HCT116 (cell line): Measurements from ENCODE around the gene STRN. TPM values are rescaled to one million over a fixed set of nuclear protein-coding genes. Genes with fewer than 3 reads are reported as not detected.

Source experiments
- ATAC-seq: fragments of 200-7000 bp; cut with Tn5 transposase; 2 replicates; pipeline ENCODE4 v1.9.1; 2020; ENCODE audit warnings: mild to moderate bottlenecking, moderate library complexity
- BruUV-seq: library from RNA; stranded (reverse); fragments of 400-500 nt; replicated peaks from 2 replicates; lab custom pipeline; 2021; lab: Mats Ljungman, UMichigan
- CTCF ChIA-PET: fragments of 300-600 bp; sonication (Branson Sonifier 250); formaldehyde crosslinking; loops from one replicate; lab custom pipeline; 2021; ENCODE audit warnings: antibody characterized with exemption; lab: Charles Lee
- POLR2A ChIA-PET: fragments of 300-600, 350-600 bp; sonication (Branson Sonifier 250); formaldehyde crosslinking; loops from one replicate; lab custom pipeline; 2021; ENCODE audit warnings: antibody characterized with exemption; lab: Charles Lee
- RAD21 ChIA-PET, 2 experiments: fragments of 300-600 bp; sonication (Branson Sonifier 250); formaldehyde crosslinking; loops; one replicate each; lab custom pipeline; 2023; ENCODE audit warnings: low total read pairs in 2 of 2; ENCODE audit not compliant: uncharacterized antibody in 2 of 2, unreplicated experiment in 2 of 2, low non-redundant PET in 1 of 2; lab: Charles Lee
- DNase-seq: peaks from one replicate; pipeline ENCODE4 v3.0.0-alpha.2; 2010; ENCODE audit warnings: low read depth, low spot score
- H2AFZ ChIP-seq: fragments of 200-600 bp; shearing (Covaris generic), sonication (generic); 2 replicates; pipeline ENCODE4 v1.6.1; 2017; ENCODE audit warnings: low read depth, mixed run types, mixed read lengths, antibody characterized with exemption, low read length; ENCODE audit not compliant: poor library complexity, severe bottlenecking
- H3K27ac ChIP-seq: 2 replicates; pipeline ENCODE4 v1.5.1; 2012; ENCODE audit warnings: low read depth, low read length
- H3K27me3 ChIP-seq: fragments of 200-600 bp; sonication (generic); 2 replicates; pipeline ENCODE4 v1.6.1; 2016; ENCODE audit warnings: mixed run types, low read length, mixed read lengths; ENCODE audit not compliant: insufficient read depth
- H3K36me3 ChIP-seq, 2 experiments: fragments of 200-500 bp in 1 of 2; fragments of 200-600 bp in 1 of 2; sonication (Bioruptor generic) in 1 of 2; sonication (generic) in 1 of 2; 2 replicates each; pipeline versions ENCODE4 v1.5.1 to v1.6.1; 2014 to 2016; ENCODE audit warnings: low read length in 2 of 2, inconsistent platforms in 1 of 2, mixed read lengths in 1 of 2, mixed run types in 1 of 2; ENCODE audit not compliant: insufficient read depth in 2 of 2, control insufficient read depth in 1 of 2
- H3K4me1 ChIP-seq, 2 experiments: fragments of 200-600 bp in 1 of 2; sonication (generic) in 1 of 2; 2 replicates each; pipeline versions ENCODE4 v1.5.1 to v1.6.1; 2012 to 2017; ENCODE audit warnings: low read length in 2 of 2, inconsistent platforms in 1 of 2, mild to moderate bottlenecking in 1 of 2, mixed read lengths in 1 of 2, mixed run types in 1 of 2, moderate library complexity in 1 of 2; ENCODE audit not compliant: insufficient read depth in 2 of 2, control insufficient read depth in 1 of 2
- H3K4me2 ChIP-seq: fragments of 200-600 bp; sonication (generic); 2 replicates; pipeline ENCODE4 v1.6.1; 2017; ENCODE audit warnings: mixed run types, low read length, mixed read lengths
- H3K4me3 ChIP-seq, 2 experiments: fragments of 200-600 bp in 1 of 2; sonication (generic) in 1 of 2; replicated peaks in 1 of 2; 2 replicates each; pipeline ENCODE4 v1.5.1; 2011 to 2016; ENCODE audit warnings: low read length in 2 of 2, control low read depth in 1 of 2, low read depth in 1 of 2, mild to moderate bottlenecking in 1 of 2, mixed read lengths in 1 of 2, mixed run types in 1 of 2
- H3K79me2 ChIP-seq: fragments of 200-600 bp; sonication (generic); 2 replicates; pipeline ENCODE4 v1.6.1; 2017; ENCODE audit warnings: mild to moderate bottlenecking, mixed run types, low read length, moderate library complexity, mixed read lengths; ENCODE audit not compliant: insufficient read depth
- H3K9ac ChIP-seq: fragments of 200-600 bp; sonication (generic); 2 replicates; pipeline ENCODE4 v1.6.1; 2016; ENCODE audit warnings: low read length, mixed read lengths
- H3K9me2 ChIP-seq: fragments of 200-600 bp; sonication (generic), shearing (Covaris generic); 2 replicates; pipeline ENCODE4 v1.6.1; 2017; ENCODE audit warnings: mixed run types, mild to moderate bottlenecking, moderate library complexity; ENCODE audit not compliant: insufficient read depth
- H3K9me3 ChIP-seq, 2 experiments: fragments of 200-500 bp in 1 of 2; fragments of 200-600 bp in 1 of 2; sonication (Bioruptor generic) in 1 of 2; sonication (generic) in 1 of 2; 2 replicates each; pipeline ENCODE4 v1.6.1; 2014 to 2017; ENCODE audit warnings: low read length in 2 of 2, mixed read lengths in 2 of 2, inconsistent platforms in 1 of 2, low read depth in 1 of 2, mild to moderate bottlenecking in 1 of 2, mixed run types in 1 of 2, moderate library complexity in 1 of 2; ENCODE audit not compliant: control insufficient read depth in 1 of 2, insufficient read depth in 1 of 2
- H4K20me1 ChIP-seq: fragments of 200-600 bp; sonication (generic), shearing (Covaris generic); 2 replicates; pipeline ENCODE4 v1.6.1; 2017; ENCODE audit warnings: mixed run types, mild to moderate bottlenecking, moderate library complexity; ENCODE audit not compliant: insufficient read depth
- ELF1 ChIP-seq: IDR thresholded peaks from 2 replicates; pipeline ENCODE4 v1.6.1; 2012; ENCODE audit warnings: low read depth, borderline replicate concordance
- EZH2 ChIP-seq: fragments of 200-600 bp; sonication (generic); IDR thresholded peaks from 2 replicates; pipeline ENCODE4 v1.6.1; 2017; ENCODE audit warnings: antibody characterized with exemption, mixed run types
- EZH2phosphoT487 ChIP-seq: fragments of 200-600 bp; IDR thresholded peaks from 2 replicates; pipeline ENCODE4 v1.6.1; 2018; ENCODE audit warnings: antibody characterized with exemption, borderline replicate concordance
- JUND ChIP-seq: IDR thresholded peaks from 2 replicates; pipeline ENCODE4 v1.6.1; 2012
- POLR2AphosphoS5 ChIP-seq: IDR thresholded peaks from 2 replicates; pipeline ENCODE4 v1.6.1; 2011; ENCODE audit warnings: mild to moderate bottlenecking, low read depth, low read length, moderate library complexity
- RAD21 ChIP-seq: IDR thresholded peaks from 2 replicates; pipeline ENCODE4 v1.6.1; 2012; ENCODE audit warnings: low read depth, mild to moderate bottlenecking
- SP1 ChIP-seq: IDR thresholded peaks from 2 replicates; pipeline ENCODE4 v1.6.1; 2012; ENCODE audit warnings: low read depth
- SRF ChIP-seq: IDR thresholded peaks from 2 replicates; pipeline ENCODE4 v1.6.1; 2012; ENCODE audit warnings: low read depth
- ZFX ChIP-seq: fragments of 450-650 bp; IDR thresholded peaks from 2 replicates; pipeline ENCODE4 v1.6.1; 2017
- intact Hi-C: fragments of 100-400 bp; cut with micrococcal nuclease; formaldehyde crosslinking; loops from 2 replicates; pipeline ENCODE4 v1.10.0; 2022
- total RNA-seq: library from RNA; stranded (reverse); gene quantifications from one replicate; pipeline ENCODE4 v1.2.1, GENCODE V29; 2021; ENCODE audit not compliant: unreplicated experiment
- TF ChIP-seq, protein P1 (sequence below): IDR thresholded peaks from 2 replicates; pipeline ENCODE4 v1.6.1; 2012
- TF ChIP-seq, protein P2 (sequence below): IDR thresholded peaks from 2 replicates; pipeline ENCODE4 v1.6.1; 2012; ENCODE audit warnings: low read depth
- TF ChIP-seq, protein P3 (sequence below), 3 experiments: fragments of 200-600 bp in 1 of 3; sonication (generic) in 1 of 3; IDR thresholded peaks in 2 of 3; conservative IDR thresholded peaks in 1 of 3; 2 replicates each; pipeline ENCODE4 v1.5.1; 2012 to 2017; ENCODE audit warnings: low read depth in 2 of 3, low read length in 2 of 3, antibody characterized with exemption in 1 of 3, borderline replicate concordance in 1 of 3, control low read depth in 1 of 3, mild to moderate bottlenecking in 1 of 3, mixed read lengths in 1 of 3, mixed run types in 1 of 3, moderate library complexity in 1 of 3; ENCODE audit not compliant: insufficient read depth in 1 of 3

Gene STRN
- total RNA-seq, 1 experiment from 2014 or later, result 26.4 TPM

DNA sequence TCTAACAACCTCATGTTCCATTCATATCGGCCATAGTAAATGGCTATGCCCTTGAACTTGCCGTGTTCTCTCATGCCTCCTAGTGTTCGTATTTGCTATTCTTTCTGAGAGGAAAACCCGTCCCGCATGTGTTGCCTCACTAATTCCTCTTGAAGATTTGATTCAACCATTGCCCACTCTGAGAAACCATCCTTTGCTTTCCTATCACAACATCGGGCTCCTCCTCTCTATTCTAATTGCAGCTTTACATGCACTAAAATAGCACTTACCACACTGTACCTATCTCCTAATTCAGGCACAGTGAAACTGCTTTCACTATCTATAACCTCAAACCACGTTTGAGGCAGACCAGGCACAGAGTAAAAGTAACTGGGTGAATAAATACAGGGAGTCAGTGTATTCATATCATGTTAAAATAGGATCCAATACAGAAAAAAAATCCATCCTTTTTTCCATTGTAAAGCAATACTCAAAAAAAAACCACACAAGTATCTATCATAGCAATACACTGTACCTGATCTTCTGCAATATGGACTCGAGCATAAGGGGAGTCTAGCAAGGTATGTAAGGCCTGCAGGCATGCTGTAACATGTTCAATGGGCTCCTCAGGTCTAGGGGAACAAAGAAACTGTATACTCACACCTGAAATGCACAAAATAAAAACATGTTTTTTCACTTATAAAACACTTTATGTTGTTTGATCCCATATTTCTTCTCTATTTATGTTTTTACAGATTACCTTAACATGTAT is 39.0 kb upstream of the STRN start (continued):
- TF ChIP-seq, protein P1, sequence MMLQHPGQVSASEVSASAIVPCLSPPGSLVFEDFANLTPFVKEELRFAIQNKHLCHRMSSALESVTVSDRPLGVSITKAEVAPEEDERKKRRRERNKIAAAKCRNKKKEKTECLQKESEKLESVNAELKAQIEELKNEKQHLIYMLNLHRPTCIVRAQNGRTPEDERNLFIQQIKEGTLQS, result no peak

DNA sequence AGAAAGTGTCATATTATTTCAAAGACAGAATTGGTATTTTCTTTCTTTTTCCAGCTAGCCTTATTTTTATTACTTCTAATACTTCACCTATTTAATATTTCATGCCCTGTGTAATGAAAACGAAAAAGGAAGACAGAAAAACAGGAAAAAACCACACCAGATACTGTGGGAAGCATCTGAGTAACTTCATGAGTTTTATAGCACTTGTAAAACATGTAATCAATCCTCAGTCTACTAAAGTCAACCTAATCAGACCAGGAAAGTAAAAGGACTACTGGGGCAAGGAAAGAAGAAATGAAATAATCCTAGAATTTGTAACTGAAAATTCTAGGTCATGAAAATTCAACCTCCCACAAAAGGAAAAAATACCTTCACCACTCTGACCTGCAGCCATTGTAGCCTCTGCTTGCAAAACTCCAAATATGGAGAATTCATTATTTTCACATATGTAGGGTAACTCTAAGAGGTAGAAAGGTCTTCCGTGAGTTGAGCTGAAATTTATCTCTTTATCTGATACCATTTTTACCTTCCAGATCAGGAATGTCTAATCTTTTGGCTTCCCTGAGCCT is 34.7 kb upstream of the STRN start:
- intact Hi-C loops, result no loop called here
- H3K9me2 ChIP-seq, result no peaks in the 10 kb centered on the region
- H3K36me3 ChIP-seq, result no peaks in the 10 kb centered on the region

More for the DNA sequence above, 34.7 kb upstream of the STRN start:
- TF ChIP-seq RAD21, result no peak
- no peak for TF ChIP-seq POLR2AphosphoS5
- TF ChIP-seq SP1, result no peak
- no peak for TF ChIP-seq JUND
- TF ChIP-seq, protein P2, sequence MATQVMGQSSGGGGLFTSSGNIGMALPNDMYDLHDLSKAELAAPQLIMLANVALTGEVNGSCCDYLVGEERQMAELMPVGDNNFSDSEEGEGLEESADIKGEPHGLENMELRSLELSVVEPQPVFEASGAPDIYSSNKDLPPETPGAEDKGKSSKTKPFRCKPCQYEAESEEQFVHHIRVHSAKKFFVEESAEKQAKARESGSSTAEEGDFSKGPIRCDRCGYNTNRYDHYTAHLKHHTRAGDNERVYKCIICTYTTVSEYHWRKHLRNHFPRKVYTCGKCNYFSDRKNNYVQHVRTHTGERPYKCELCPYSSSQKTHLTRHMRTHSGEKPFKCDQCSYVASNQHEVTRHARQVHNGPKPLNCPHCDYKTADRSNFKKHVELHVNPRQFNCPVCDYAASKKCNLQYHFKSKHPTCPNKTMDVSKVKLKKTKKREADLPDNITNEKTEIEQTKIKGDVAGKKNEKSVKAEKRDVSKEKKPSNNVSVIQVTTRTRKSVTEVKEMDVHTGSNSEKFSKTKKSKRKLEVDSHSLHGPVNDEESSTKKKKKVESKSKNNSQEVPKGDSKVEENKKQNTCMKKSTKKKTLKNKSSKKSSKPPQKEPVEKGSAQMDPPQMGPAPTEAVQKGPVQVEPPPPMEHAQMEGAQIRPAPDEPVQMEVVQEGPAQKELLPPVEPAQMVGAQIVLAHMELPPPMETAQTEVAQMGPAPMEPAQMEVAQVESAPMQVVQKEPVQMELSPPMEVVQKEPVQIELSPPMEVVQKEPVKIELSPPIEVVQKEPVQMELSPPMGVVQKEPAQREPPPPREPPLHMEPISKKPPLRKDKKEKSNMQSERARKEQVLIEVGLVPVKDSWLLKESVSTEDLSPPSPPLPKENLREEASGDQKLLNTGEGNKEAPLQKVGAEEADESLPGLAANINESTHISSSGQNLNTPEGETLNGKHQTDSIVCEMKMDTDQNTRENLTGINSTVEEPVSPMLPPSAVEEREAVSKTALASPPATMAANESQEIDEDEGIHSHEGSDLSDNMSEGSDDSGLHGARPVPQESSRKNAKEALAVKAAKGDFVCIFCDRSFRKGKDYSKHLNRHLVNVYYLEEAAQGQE, result no peak
- TF ChIP-seq, protein P3, sequence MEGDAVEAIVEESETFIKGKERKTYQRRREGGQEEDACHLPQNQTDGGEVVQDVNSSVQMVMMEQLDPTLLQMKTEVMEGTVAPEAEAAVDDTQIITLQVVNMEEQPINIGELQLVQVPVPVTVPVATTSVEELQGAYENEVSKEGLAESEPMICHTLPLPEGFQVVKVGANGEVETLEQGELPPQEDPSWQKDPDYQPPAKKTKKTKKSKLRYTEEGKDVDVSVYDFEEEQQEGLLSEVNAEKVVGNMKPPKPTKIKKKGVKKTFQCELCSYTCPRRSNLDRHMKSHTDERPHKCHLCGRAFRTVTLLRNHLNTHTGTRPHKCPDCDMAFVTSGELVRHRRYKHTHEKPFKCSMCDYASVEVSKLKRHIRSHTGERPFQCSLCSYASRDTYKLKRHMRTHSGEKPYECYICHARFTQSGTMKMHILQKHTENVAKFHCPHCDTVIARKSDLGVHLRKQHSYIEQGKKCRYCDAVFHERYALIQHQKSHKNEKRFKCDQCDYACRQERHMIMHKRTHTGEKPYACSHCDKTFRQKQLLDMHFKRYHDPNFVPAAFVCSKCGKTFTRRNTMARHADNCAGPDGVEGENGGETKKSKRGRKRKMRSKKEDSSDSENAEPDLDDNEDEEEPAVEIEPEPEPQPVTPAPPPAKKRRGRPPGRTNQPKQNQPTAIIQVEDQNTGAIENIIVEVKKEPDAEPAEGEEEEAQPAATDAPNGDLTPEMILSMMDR (IDR thresholded peaks at IDR 0.05 in 2 of 3, conservative IDR thresholded peaks at IDR 0.05 in 1 of 3; ENCODE audit: borderline replicate concordance in 1 of 3, insufficient read depth in 1 of 3, low read depth in 2 of 3, low read length in 2 of 3), result no peak
- no peak for TF ChIP-seq SRF
- TF ChIP-seq ZFX, result no peak
- no peak for TF ChIP-seq ELF1
- TF ChIP-seq EZH2, result no peak
- no peak for TF ChIP-seq EZH2phosphoT487
- no peaks in the 10 kb centered on the region for H3K27me3 ChIP-seq
- H3K4me3 ChIP-seq, result no peak overlapping the region
- H4K20me1 ChIP-seq, result no peaks in the 10 kb centered on the region
- BruUV-seq, result no TSS peak
- no peaks in the 10 kb centered on the region for H3K4me1 ChIP-seq
- CTCF ChIA-PET, result no interaction called here
- POLR2A ChIA-PET, result no interaction called here
- RAD21 ChIA-PET, result no interaction called here
- H3K4me2 ChIP-seq, result no peak overlapping the region
- no peaks in the 10 kb centered on the region for H3K79me2 ChIP-seq
- H3K9ac ChIP-seq, result no peak overlapping the region
- ATAC-seq (no peak), DNase-seq (no peak)
- H3K9me3 ChIP-seq, result no peaks in the 10 kb centered on the region
- H2AFZ ChIP-seq, result no peak overlapping the region
- H3K27ac ChIP-seq, result no peak overlapping the region
